ENCODE measurements around the gene TRIM45.

TRIM45 gene

DNA sequence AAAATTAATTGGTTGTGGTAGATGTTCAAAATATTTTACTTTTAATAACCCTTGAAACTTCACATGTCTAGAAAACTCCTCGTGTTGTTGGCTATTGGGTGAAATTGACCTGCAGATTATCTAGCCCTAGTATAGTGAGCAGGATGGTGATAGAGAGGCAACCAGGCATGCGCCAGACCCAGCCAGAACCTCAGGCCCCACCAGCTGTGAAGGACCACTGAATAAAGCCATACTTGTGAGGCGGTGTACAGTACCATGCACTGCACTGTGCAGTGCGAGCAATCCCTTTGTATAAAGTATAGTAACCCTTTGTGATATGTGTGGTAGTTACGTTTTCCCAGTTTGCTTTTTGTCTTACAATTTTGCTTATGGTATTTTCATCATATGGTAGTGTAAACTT is 53.0 kb downstream of the TRIM45 start:
- H3K4me3 ChIP-seq (ENCODE audit: low read depth, low read length), result no peak overlapping the region
- TF ChIP-seq, protein P1, sequence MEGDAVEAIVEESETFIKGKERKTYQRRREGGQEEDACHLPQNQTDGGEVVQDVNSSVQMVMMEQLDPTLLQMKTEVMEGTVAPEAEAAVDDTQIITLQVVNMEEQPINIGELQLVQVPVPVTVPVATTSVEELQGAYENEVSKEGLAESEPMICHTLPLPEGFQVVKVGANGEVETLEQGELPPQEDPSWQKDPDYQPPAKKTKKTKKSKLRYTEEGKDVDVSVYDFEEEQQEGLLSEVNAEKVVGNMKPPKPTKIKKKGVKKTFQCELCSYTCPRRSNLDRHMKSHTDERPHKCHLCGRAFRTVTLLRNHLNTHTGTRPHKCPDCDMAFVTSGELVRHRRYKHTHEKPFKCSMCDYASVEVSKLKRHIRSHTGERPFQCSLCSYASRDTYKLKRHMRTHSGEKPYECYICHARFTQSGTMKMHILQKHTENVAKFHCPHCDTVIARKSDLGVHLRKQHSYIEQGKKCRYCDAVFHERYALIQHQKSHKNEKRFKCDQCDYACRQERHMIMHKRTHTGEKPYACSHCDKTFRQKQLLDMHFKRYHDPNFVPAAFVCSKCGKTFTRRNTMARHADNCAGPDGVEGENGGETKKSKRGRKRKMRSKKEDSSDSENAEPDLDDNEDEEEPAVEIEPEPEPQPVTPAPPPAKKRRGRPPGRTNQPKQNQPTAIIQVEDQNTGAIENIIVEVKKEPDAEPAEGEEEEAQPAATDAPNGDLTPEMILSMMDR (IDR thresholded peaks at IDR 0.05; ENCODE audit: low read depth, low read length), result no peak
- in situ Hi-C loops (cut with HindIII; ENCODE audit: low sequenced_read_pairs), result no loop called here
- DNase-seq (ENCODE audit: low read depth, low spot score), result no peak

DNA sequence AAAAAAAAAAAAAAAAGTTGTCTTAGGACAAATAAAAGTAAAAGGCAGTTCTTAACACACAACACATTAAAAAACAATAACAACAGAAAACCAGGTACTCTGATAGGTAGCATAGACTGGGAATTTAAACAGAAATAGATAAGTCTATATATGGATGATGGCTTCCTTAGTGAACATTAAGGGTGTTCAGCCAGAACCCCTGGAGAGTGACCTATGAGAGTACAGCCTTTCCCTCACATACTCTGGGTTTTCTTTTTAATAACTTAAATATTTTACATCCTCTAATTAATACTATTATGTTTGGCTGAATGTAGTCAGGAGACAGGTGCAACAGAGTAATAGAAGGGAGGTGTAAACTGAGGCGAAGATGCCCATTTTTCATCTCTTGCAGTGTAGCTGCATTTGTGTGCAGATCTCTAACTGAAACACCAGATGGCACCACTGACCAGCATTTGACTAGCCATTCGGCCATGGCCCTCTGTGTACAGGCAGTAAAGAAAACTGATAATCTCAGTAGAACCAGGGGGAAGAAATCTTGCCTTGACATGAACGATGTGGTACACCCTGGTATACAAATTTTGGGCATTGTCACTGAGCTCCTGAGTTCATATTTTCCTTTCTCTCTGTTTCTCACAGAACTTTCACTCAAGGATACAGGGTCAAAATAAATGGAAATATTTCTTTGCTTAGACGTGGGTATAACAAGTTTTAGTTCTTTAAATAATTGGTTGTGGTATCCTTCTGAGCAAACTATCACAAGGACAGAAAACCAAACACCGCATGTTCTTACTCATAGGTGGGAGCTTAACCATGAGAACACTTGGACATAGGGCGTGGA is 53.8 kb downstream of the TRIM45 start:
- in situ Hi-C loops (cut with HindIII; ENCODE audit: low sequenced_read_pairs), result no loop called here
- no peak overlapping the region for H3K4me3 ChIP-seq (ENCODE audit: low read depth, low read length)
- peak; percentile 60 for DNase-seq (ENCODE audit: low read depth, low spot score)
- TF ChIP-seq, protein P1 (IDR thresholded peaks at IDR 0.05; ENCODE audit: low read depth, low read length), result peak; percentile 73

DNA sequence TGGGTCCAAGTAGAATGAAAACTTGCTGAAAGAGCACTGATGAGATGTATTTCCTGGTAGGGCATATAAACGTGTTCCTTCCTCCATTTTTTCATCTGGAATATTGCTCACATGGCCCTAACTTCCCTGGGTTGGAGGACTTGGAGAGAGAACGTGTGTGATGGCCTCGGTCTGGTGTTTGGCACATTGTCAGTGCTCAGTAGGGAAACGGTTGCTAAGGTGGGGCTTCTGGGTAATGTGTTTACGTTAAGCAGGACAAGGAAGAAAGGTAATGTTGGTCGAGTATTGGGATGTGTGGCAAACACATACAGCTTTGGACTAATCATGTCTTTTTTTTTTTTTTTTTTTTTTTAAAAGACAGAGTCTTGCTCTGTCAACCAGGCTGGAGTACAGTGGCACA is 55.2 kb downstream of the TRIM45 start:
- no peak overlapping the region for H3K4me3 ChIP-seq (ENCODE audit: low read depth, low read length)
- TF ChIP-seq, protein P1 (IDR thresholded peaks at IDR 0.05; ENCODE audit: low read depth, low read length), result no peak
- in situ Hi-C loops (cut with HindIII; ENCODE audit: low sequenced_read_pairs), result no loop called here
- no peak for DNase-seq (ENCODE audit: low read depth, low spot score)

DNA sequence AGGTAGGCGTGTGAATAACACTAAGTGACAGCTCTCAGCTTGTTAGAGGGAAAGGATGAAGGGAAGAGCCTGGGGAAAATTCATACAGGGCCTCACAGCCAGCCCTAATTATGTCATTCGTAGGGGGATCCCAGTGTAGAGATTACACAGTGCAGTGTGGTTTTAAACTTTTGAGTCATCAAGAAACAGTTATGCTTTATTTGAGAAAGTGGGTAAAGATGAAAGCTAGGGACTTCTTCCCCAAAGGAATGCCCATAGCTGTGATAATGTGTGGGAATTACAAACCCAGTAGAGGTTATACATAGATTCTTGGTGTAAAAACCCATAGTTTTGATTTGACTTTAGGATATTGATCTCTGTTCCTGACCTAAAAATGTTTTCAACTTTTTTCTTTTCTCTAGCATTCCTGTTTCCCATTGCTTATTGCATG is 59.5 kb downstream of the TRIM45 start:
- TF ChIP-seq, protein P1 (IDR thresholded peaks at IDR 0.05; ENCODE audit: low read depth, low read length), result no peak
- peak; percentile 87 for DNase-seq (ENCODE audit: low read depth, low spot score)
- in situ Hi-C loops (cut with HindIII; ENCODE audit: low sequenced_read_pairs), result no loop called here
- H3K4me3 ChIP-seq (ENCODE audit: low read depth, low read length), result no peak overlapping the region
